ENCODE results near the gene TNIK.

TNIK gene

DNA sequence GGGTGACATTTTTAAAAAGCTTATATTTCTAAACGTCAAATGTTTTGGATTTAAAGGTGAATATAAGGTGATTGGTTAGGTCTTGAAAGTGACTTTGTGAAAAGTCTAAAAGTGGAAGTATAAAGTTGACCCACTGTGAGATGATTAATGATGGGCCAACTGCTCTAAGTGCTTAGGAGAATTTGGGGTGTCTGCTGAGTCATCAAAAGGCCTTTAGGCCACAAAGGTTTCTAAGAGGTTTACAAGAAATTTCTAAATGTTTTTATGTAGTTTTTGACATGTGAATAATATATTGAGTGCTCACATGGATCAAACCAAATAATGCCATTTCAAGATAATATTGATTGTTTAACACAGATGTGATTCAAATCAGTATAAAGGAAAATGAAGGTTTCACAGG, 394.5 kb downstream of the TNIK start:
- Histone ChIP-seq H2AFZ (ENCODE audit: low read depth, low read length) (no peak overlapping the region), H2BK12ac (ENCODE audit: low read length in 2 of 2) (no peak overlapping the region), H3K27ac (ENCODE audit: low read length, poor library complexity, severe bottlenecking) (no peak overlapping the region), H2BK5ac (ENCODE audit: low read depth, low read length, poor library complexity, severe bottlenecking) (no peak overlapping the region), H3K9me3 (ENCODE audit: control insufficient read depth, low read length) (no peaks in the 10 kb centered on the region), H3K79me1 (replicated peaks; ENCODE audit: low read length, poor library complexity, severe bottlenecking) (no peaks in the 10 kb centered on the region), H3K23ac (ENCODE audit: low read length in 2 of 2) (no peak overlapping the region), H3K4ac (ENCODE audit: low read depth in 1 of 2, low read length in 2 of 2) (no peak overlapping the region), H3K4me1 (ENCODE audit: control insufficient read depth, insufficient read depth, low read depth, low read length) (peaks cover 3% of the 10 kb centered on the region), H4K91ac (ENCODE audit: low read length) (no peak overlapping the region), H2BK120ac (ENCODE audit: low read depth, low read length) (no peak overlapping the region), H2AK5ac (ENCODE audit: low read length, severe bottlenecking) (no peak overlapping the region), H3K9ac (ENCODE audit: low read length) (no peak overlapping the region), H3K36me3 (ENCODE audit: control insufficient read depth in 1 of 2, insufficient read depth in 2 of 2, low read depth in 1 of 2, low read length in 2 of 2) (peaks cover 10 to 21% of the 10 kb centered on the region in 2 experiments), H2BK15ac (ENCODE audit: low read depth, poor library complexity, severe bottlenecking) (no peak overlapping the region), H3K18ac (ENCODE audit: low read depth in 1 of 2, low read length in 2 of 2) (no peak overlapping the region), H4K8ac (ENCODE audit: low read length) (no peak overlapping the region), H3K4me2 (ENCODE audit: low read length, poor library complexity, severe bottlenecking) (no peak overlapping the region), H3K27me3 (ENCODE audit: control insufficient read depth in 1 of 2, insufficient read depth in 1 of 2, low read length in 2 of 2) (no peaks in the 10 kb centered on the region), H3K14ac (ENCODE audit: low read length in 2 of 2) (no peak overlapping the region), H3K4me3 (ENCODE audit: insufficient read depth in 1 of 2, low read depth in 1 of 2, low read length in 2 of 2) (no peak overlapping the region)
- DNase-seq = no peak
- WGBS = 96% methylated on average over 1 of the region's 1 CpG

DNA sequence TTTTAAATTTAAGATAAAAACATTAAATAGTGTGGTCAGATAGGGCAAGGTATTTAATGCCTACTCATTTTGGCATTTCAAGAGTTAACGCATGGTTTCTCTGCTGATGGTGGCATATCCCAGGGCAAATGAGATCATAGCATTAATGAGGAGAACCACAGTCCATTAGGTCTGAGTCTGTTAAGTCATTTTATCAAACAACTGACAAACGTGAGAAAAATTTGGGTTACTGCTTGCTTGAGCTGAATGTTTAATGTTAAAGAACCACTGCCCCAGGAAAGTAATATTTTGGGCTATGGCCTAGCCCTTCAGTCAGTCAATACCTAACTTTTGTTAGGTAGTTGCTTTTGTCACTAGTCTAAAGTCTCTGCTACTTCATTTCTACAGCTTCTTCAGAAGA, 395.7 kb downstream of the TNIK start:
- Histone ChIP-seq H3K4me3 (ENCODE audit: insufficient read depth in 1 of 2, low read depth in 1 of 2, low read length in 2 of 2) (no peak overlapping the region), H2AFZ (ENCODE audit: low read depth, low read length) (no peak overlapping the region), H3K36me3 (ENCODE audit: control insufficient read depth in 1 of 2, insufficient read depth in 2 of 2, low read depth in 1 of 2, low read length in 2 of 2) (peaks cover 10 to 21% of the 10 kb centered on the region in 2 experiments), H2BK5ac (ENCODE audit: low read depth, low read length, poor library complexity, severe bottlenecking) (no peak overlapping the region), H2BK120ac (ENCODE audit: low read depth, low read length) (no peak overlapping the region), H3K27ac (ENCODE audit: low read length, poor library complexity, severe bottlenecking) (no peak overlapping the region), H3K79me1 (replicated peaks; ENCODE audit: low read length, poor library complexity, severe bottlenecking) (no peaks in the 10 kb centered on the region), H3K4me1 (ENCODE audit: control insufficient read depth, insufficient read depth, low read depth, low read length) (peaks cover 3% of the 10 kb centered on the region), H2AK5ac (ENCODE audit: low read length, severe bottlenecking) (no peak overlapping the region), H3K27me3 (ENCODE audit: control insufficient read depth in 1 of 2, insufficient read depth in 1 of 2, low read length in 2 of 2) (no peaks in the 10 kb centered on the region), H2BK12ac (ENCODE audit: low read length in 2 of 2) (no peak overlapping the region), H4K91ac (ENCODE audit: low read length) (no peak overlapping the region), H3K23ac (ENCODE audit: low read length in 2 of 2) (no peak overlapping the region), H4K8ac (ENCODE audit: low read length) (no peak overlapping the region), H3K9ac (ENCODE audit: low read length) (no peak overlapping the region), H3K4me2 (ENCODE audit: low read length, poor library complexity, severe bottlenecking) (no peak overlapping the region), H3K18ac (ENCODE audit: low read depth in 1 of 2, low read length in 2 of 2) (no peak overlapping the region), H3K14ac (ENCODE audit: low read length in 2 of 2) (no peak overlapping the region), H3K9me3 (ENCODE audit: control insufficient read depth, low read length) (no peaks in the 10 kb centered on the region), H2BK15ac (ENCODE audit: low read depth, poor library complexity, severe bottlenecking) (no peak overlapping the region), H3K4ac (ENCODE audit: low read depth in 1 of 2, low read length in 2 of 2) (no peak overlapping the region)
- 75% methylated on average over 2 of the region's 2 CpGs for WGBS
- DNase-seq = no peak

- Histone ChIP-seq H3K4me3 (ENCODE audit: insufficient read depth in 1 of 2, low read depth in 1 of 2, low read length in 2 of 2) (no peak overlapping the region), H2BK15ac (ENCODE audit: low read depth, poor library complexity, severe bottlenecking) (no peak overlapping the region), H2BK5ac (ENCODE audit: low read depth, low read length, poor library complexity, severe bottlenecking) (no peak overlapping the region), H3K9me3 (ENCODE audit: control insufficient read depth, low read length) (no peaks in the 10 kb centered on the region), H2AK5ac (ENCODE audit: low read length, severe bottlenecking) (no peak overlapping the region), H3K79me1 (replicated peaks; ENCODE audit: low read length, poor library complexity, severe bottlenecking) (no peaks in the 10 kb centered on the region), H2BK12ac (ENCODE audit: low read length in 2 of 2) (no peak overlapping the region), H3K23ac (ENCODE audit: low read length in 2 of 2) (no peak overlapping the region), H3K4ac (ENCODE audit: low read depth in 1 of 2, low read length in 2 of 2) (no peak overlapping the region), H3K36me3 (ENCODE audit: control insufficient read depth in 1 of 2, insufficient read depth in 2 of 2, low read depth in 1 of 2, low read length in 2 of 2) (peaks cover 10 to 17% of the 10 kb centered on the region in 2 experiments), H3K14ac (ENCODE audit: low read length in 2 of 2) (no peak overlapping the region), H3K27me3 (ENCODE audit: control insufficient read depth in 1 of 2, insufficient read depth in 1 of 2, low read length in 2 of 2) (no peaks in the 10 kb centered on the region), H2AFZ (ENCODE audit: low read depth, low read length) (no peak overlapping the region), H3K4me1 (ENCODE audit: control insufficient read depth, insufficient read depth, low read depth, low read length) (peaks cover 4% of the 10 kb centered on the region), H3K27ac (ENCODE audit: low read length, poor library complexity, severe bottlenecking) (no peak overlapping the region), H4K91ac (ENCODE audit: low read length) (no peak overlapping the region), H3K4me2 (ENCODE audit: low read length, poor library complexity, severe bottlenecking) (no peak overlapping the region), H2BK120ac (ENCODE audit: low read depth, low read length) (no peak overlapping the region), H3K18ac (ENCODE audit: low read depth in 1 of 2, low read length in 2 of 2) (no peak overlapping the region), H3K9ac (ENCODE audit: low read length) (no peak overlapping the region), H4K8ac (ENCODE audit: low read length) (no peak overlapping the region)
- no CpG with 5 or more reads among the region's 1 CpG for WGBS
- DNase-seq = no peak
These were observed 398.5 kb downstream of the TNIK start for GRCh38 chr3:171061749-171062148.

- no peak overlapping the region for H2BK120ac ChIP-seq (ENCODE audit: low read depth, low read length)
- H3K9me3 ChIP-seq (ENCODE audit: control insufficient read depth, low read length) = no peaks in the 10 kb centered on the region
- no peak overlapping the region for H3K18ac ChIP-seq (ENCODE audit: low read depth in 1 of 2, low read length in 2 of 2)
- no peak overlapping the region for H3K4me3 ChIP-seq (ENCODE audit: insufficient read depth in 1 of 2, low read depth in 1 of 2, low read length in 2 of 2)
- H2AFZ ChIP-seq (ENCODE audit: low read depth, low read length) = no peak overlapping the region
- H3K36me3 ChIP-seq (ENCODE audit: control insufficient read depth in 1 of 2, insufficient read depth in 2 of 2, low read depth in 1 of 2, low read length in 2 of 2) = peaks cover 4 to 9% of the 10 kb centered on the region in 2 experiments
- no peak overlapping the region for H4K8ac ChIP-seq (ENCODE audit: low read length)
- no peak overlapping the region for H3K4ac ChIP-seq (ENCODE audit: low read depth in 1 of 2, low read length in 2 of 2)
- no peak overlapping the region for H2BK12ac ChIP-seq (ENCODE audit: low read length in 2 of 2)
- no peak overlapping the region for H3K27ac ChIP-seq (ENCODE audit: low read length, poor library complexity, severe bottlenecking)
- no peak overlapping the region for H3K4me2 ChIP-seq (ENCODE audit: low read length, poor library complexity, severe bottlenecking)
- no peak overlapping the region for H2BK15ac ChIP-seq (ENCODE audit: low read depth, poor library complexity, severe bottlenecking)
- 88% methylated on average over 2 of the region's 3 CpGs for WGBS
- H2AK5ac ChIP-seq (ENCODE audit: low read length, severe bottlenecking) = no peak overlapping the region
- H3K4me1 ChIP-seq (ENCODE audit: control insufficient read depth, insufficient read depth, low read depth, low read length) = peaks cover 8% of the 10 kb centered on the region
- no peak overlapping the region for H2BK5ac ChIP-seq (ENCODE audit: low read depth, low read length, poor library complexity, severe bottlenecking)
- no peak overlapping the region for H3K9ac ChIP-seq (ENCODE audit: low read length)
- no peaks in the 10 kb centered on the region for H3K27me3 ChIP-seq (ENCODE audit: control insufficient read depth in 1 of 2, insufficient read depth in 1 of 2, low read length in 2 of 2)
- no peak overlapping the region for H4K91ac ChIP-seq (ENCODE audit: low read length)
- no peaks in the 10 kb centered on the region for H3K79me1 ChIP-seq (replicated peaks; ENCODE audit: low read length, poor library complexity, severe bottlenecking)
- no peak overlapping the region for H3K14ac ChIP-seq (ENCODE audit: low read length in 2 of 2)
- no peak for DNase-seq
- no peak overlapping the region for H3K23ac ChIP-seq (ENCODE audit: low read length in 2 of 2)
These were observed 400.2 kb downstream of the TNIK start for GRCh38 chr3:171059978-171060377.
